ENCODE measurements around the gene TNFSF12. TPM values are rescaled to one million over a fixed set of nuclear protein-coding genes. Genes with fewer than 3 reads are reported as not detected.

Gene TNFSF12, protein sequence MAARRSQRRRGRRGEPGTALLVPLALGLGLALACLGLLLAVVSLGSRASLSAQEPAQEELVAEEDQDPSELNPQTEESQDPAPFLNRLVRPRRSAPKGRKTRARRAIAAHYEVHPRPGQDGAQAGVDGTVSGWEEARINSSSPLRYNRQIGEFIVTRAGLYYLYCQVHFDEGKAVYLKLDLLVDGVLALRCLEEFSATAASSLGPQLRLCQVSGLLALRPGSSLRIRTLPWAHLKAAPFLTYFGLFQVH
- total RNA-seq (46.9 TPM), polyA plus RNA-seq (10 to 100 TPM; 35.5 to 49.6 (median 41.9) TPM)

DNA sequence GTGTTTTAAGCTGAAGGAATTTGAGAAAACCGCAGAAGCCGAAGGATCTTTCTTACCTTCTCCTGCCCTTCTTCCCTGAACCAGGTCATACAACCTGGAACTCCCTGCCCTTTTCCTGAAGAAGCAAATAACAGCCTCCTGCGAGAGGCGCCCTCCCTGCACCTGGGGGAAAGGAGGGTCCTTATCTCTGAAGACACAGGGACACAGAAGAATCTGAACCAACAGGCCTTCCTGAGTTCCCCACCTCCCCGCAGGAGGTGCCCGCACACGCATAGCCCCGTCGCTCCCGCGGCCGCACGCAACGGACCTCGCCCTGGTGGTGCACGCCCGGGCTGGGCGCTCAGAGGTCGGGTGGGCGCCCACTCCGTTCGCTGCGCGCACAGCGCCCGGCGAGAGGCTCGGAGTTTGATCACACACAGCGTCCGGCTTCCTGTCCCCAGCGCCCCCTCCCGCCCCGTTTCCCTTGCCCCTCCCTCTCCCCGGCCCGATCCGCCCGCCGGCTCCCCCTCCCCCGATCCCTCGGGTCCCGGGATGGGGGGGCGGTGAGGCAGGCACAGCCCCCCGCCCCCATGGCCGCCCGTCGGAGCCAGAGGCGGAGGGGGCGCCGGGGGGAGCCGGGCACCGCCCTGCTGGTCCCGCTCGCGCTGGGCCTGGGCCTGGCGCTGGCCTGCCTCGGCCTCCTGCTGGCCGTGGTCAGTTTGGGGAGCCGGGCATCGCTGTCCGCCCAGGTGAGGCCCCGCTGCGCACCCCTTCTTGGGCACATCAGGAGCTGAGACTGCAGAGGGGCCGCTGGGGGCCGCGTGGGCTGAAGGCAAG, at the start of gene TNFSF12:
Gene TNFSF12, plus strand, starts transcription at position 474 of the 816 bp plus-strand sequence. Its CDS starts 96 bp downstream, at position 570.
- Mint-ChIP-seq H3K27ac (peak within 1 kb of the TSS; percentile 90 to 97 (median 97)), H3K27me3 (peaks cover under 1% of the 10 kb centered on the region), H3K4me3 (peak within 1 kb of the TSS; percentile 90 to 97 (median 92)), H3K9me3 (no peaks in the 10 kb centered on the region), H3K36me3 (peaks cover 13% of the 10 kb centered on the region), H3K4me1 (peaks cover 5 to 60% (median 45%) of the 10 kb centered on the region in 4 donors)
- Histone ChIP-seq H3K27me3 (ENCODE audit: control insufficient read depth, insufficient read depth, low read length) (no peaks in the 10 kb centered on the region), H3K9me3 (ENCODE audit: control insufficient read depth in 2 of 2, low read length in 2 of 2) (no peaks in the 10 kb centered on the region), H3K36me3 (ENCODE audit: control insufficient read depth, insufficient read depth, low read length) (no peaks in the 10 kb centered on the region), H3K4me1 (ENCODE audit: control insufficient read depth, insufficient read depth, low read length, poor library complexity, severe bottlenecking) (peaks cover 48% of the 10 kb centered on the region), H3K27ac (ENCODE audit: insufficient read depth, low read length, poor library complexity, severe bottlenecking) (peak within 1 kb of the TSS; percentile 69), H3K4me3 (ENCODE audit: low read depth, low read length) (peak within 1 kb of the TSS; percentile 84)
- ATAC-seq (ENCODE audit: low read depth in 2 of 2) (peak; percentile 35 to 42), DNase-seq (peak; percentile 46 to 80 (median 56))

DNA sequence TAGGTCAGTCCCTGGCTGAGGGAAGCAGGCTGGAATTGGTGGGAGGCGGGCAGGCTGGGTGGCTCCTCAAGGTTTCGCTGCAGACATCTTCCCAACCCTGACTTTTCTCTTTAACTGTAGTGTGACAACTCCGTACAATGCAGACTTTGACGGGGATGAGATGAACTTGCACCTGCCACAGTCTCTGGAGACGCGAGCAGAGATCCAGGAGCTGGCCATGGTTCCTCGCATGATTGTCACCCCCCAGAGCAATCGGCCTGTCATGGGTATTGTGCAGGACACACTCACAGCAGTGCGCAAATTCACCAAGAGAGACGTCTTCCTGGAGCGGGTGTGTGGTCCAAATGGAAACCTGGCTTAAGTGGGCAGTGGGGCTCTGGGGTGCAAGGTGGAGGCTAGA, 49.7 kb upstream of the TNFSF12 start:
- Histone ChIP-seq H3K4me3 (ENCODE audit: low read depth, low read length) (no peak overlapping the region), H3K4me1 (ENCODE audit: control insufficient read depth, insufficient read depth, low read length, poor library complexity, severe bottlenecking) (no peaks in the 10 kb centered on the region), H3K9me3 (ENCODE audit: control insufficient read depth in 2 of 2, low read length in 2 of 2) (no peaks in the 10 kb centered on the region), H3K36me3 (ENCODE audit: control insufficient read depth, insufficient read depth, low read length) (peaks cover 88% of the 10 kb centered on the region), H3K27ac (ENCODE audit: insufficient read depth, low read length, poor library complexity, severe bottlenecking) (no peak overlapping the region), H3K27me3 (ENCODE audit: control insufficient read depth, insufficient read depth, low read length) (no peaks in the 10 kb centered on the region)
- Mint-ChIP-seq H3K9me3 (peaks cover 0 to 2% (median 0%) of the 10 kb centered on the region in 7 donors), H3K4me3 (no peak overlapping the region), H3K27ac (no peak overlapping the region), H3K36me3 (peaks cover 44% of the 10 kb centered on the region), H3K4me1 (peaks cover 0 to 3% (median 2%) of the 10 kb centered on the region in 4 donors), H3K27me3 (no peaks in the 10 kb centered on the region)
- DNase-seq (no peak), ATAC-seq (ENCODE audit: low read depth in 2 of 2) (no peak)

DNA sequence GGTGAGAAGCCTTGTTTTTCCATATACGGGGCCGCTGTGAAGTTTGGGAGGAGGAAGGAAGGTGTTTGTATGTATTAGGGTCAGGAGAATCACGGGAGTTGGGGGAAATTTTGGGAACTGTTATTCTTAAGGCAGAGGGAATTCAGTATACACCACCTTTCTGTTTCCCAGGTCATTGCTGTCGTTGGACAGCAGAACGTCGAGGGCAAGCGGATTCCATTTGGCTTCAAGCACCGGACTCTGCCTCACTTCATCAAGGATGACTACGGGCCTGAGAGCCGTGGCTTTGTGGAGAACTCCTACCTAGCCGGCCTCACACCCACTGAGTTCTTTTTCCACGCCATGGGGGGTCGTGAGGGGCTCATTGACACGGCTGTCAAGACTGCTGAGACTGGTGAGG, 47.1 kb upstream of the TNFSF12 start:
- Mint-ChIP-seq H3K4me3 (no peak overlapping the region), H3K27ac (peak overlapping the region in 1 of 3 donors; percentile 72), H3K36me3 (peaks cover 47% of the 10 kb centered on the region), H3K4me1 (peaks cover 0 to 2% (median 0%) of the 10 kb centered on the region in 4 donors), H3K27me3 (no peaks in the 10 kb centered on the region), H3K9me3 (peaks cover 0 to 2% (median 0%) of the 10 kb centered on the region in 7 donors)
- no peaks in the 10 kb centered on the region for H3K27me3 ChIP-seq (ENCODE audit: control insufficient read depth, insufficient read depth, low read length)
- no peak for DNase-seq
- no peak overlapping the region for H3K4me3 ChIP-seq (ENCODE audit: low read depth, low read length)
- H3K36me3 ChIP-seq (ENCODE audit: control insufficient read depth, insufficient read depth, low read length): peaks cover 95% of the 10 kb centered on the region
- H3K4me1 ChIP-seq (ENCODE audit: control insufficient read depth, insufficient read depth, low read length, poor library complexity, severe bottlenecking): no peaks in the 10 kb centered on the region
- H3K9me3 ChIP-seq (ENCODE audit: control insufficient read depth in 2 of 2, low read length in 2 of 2): no peaks in the 10 kb centered on the region
- ATAC-seq (ENCODE audit: low read depth in 2 of 2): no peak
- no peak overlapping the region for H3K27ac ChIP-seq (ENCODE audit: insufficient read depth, low read length, poor library complexity, severe bottlenecking)

DNA sequence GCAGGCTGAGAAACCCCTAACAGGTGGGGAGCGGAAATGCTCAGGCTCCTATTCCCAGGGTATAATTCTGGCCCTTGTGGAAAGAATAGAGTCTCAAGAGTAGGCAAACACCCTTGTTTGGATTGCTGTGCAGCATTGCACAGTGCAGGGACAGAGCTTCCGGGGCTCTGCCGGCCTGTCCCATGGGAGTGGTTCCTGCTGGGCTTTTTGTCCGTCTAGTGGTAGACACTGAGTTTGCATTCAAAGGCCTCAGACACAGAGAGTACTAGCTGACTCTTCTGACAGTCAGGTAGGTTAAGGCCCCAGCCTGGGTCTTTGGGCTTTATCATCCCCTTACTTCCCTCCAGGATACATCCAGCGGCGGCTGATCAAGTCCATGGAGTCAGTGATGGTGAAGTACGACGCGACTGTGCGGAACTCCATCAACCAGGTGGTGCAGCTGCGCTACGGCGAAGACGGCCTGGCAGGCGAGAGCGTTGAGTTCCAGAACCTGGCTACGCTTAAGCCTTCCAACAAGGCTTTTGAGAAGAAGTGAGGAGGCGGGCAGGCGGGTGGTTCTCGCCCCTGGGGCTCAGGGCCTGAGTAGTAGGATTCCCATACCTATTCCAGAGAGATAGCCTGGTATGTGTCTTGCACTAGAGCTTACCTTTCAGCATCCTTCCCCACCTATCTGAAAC, 46.5 kb upstream of the TNFSF12 start:
- H3K9me3 ChIP-seq (ENCODE audit: control insufficient read depth in 2 of 2, low read length in 2 of 2): no peaks in the 10 kb centered on the region
- DNase-seq (no peak), ATAC-seq (ENCODE audit: low read depth in 2 of 2) (no peak)
- H3K27me3 Mint-ChIP-seq: no peaks in the 10 kb centered on the region
- peaks cover 95% of the 10 kb centered on the region for H3K36me3 ChIP-seq (ENCODE audit: control insufficient read depth, insufficient read depth, low read length)
- H3K27me3 ChIP-seq (ENCODE audit: control insufficient read depth, insufficient read depth, low read length): no peaks in the 10 kb centered on the region
- no peaks in the 10 kb centered on the region for H3K4me1 Mint-ChIP-seq
- H3K9me3 Mint-ChIP-seq: peaks cover 0 to 2% (median 0%) of the 10 kb centered on the region in 7 donors
- H3K4me3 Mint-ChIP-seq: no peak overlapping the region
- H3K27ac ChIP-seq (ENCODE audit: insufficient read depth, low read length, poor library complexity, severe bottlenecking): no peak overlapping the region
- H3K36me3 Mint-ChIP-seq: peaks cover 42% of the 10 kb centered on the region
- no peak overlapping the region for H3K27ac Mint-ChIP-seq
- no peak overlapping the region for H3K4me3 ChIP-seq (ENCODE audit: low read depth, low read length)
- no peaks in the 10 kb centered on the region for H3K4me1 ChIP-seq (ENCODE audit: control insufficient read depth, insufficient read depth, low read length, poor library complexity, severe bottlenecking)

DNA sequence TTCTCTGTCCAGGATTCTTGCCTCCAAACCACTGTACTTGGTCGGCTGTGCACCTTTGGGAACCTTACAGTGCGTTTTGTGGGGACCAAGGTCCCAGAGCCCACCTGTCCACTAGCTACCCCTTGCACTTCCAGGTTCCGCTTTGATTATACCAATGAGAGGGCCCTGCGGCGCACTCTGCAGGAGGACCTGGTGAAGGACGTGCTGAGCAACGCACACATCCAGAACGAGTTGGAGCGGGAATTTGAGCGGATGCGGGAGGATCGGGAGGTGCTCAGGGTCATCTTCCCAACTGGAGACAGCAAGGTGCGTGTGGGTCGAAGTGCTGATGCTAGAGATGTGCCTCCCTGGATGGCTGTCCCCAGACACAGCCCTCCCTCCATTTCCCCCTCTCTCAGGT, 45.9 kb upstream of the TNFSF12 start:
- no peaks in the 10 kb centered on the region for H3K4me1 ChIP-seq (ENCODE audit: control insufficient read depth, insufficient read depth, low read length, poor library complexity, severe bottlenecking)
- H3K9me3 ChIP-seq (ENCODE audit: control insufficient read depth in 2 of 2, low read length in 2 of 2): no peaks in the 10 kb centered on the region
- ATAC-seq (ENCODE audit: low read depth in 2 of 2): no peak
- Mint-ChIP-seq H3K27me3 (no peaks in the 10 kb centered on the region), H3K4me3 (no peak overlapping the region), H3K27ac (no peak overlapping the region), H3K4me1 (no peaks in the 10 kb centered on the region), H3K9me3 (peaks cover 0 to 2% (median 0%) of the 10 kb centered on the region in 7 donors), H3K36me3 (peaks cover 43% of the 10 kb centered on the region)
- H3K27ac ChIP-seq (ENCODE audit: insufficient read depth, low read length, poor library complexity, severe bottlenecking): no peak overlapping the region
- no peak for DNase-seq
- peaks cover 92% of the 10 kb centered on the region for H3K36me3 ChIP-seq (ENCODE audit: control insufficient read depth, insufficient read depth, low read length)
- H3K4me3 ChIP-seq (ENCODE audit: low read depth, low read length): no peak overlapping the region
- H3K27me3 ChIP-seq (ENCODE audit: control insufficient read depth, insufficient read depth, low read length): no peaks in the 10 kb centered on the region

DNA sequence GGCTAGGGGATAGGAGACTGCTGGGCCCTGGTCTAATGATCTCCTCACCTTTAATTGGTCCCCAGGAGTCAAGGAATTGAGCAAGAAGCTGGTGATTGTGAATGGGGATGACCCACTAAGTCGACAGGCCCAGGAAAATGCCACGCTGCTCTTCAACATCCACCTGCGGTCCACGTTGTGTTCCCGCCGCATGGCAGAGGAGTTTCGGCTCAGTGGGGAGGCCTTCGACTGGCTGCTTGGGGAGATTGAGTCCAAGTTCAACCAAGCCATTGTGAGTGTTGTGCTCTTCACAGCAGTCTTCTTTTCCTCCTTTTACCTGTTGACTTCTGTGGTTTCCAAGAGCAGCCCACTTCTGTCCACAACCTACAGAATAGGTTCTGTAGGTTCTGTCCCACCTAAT, 45.3 kb upstream of the TNFSF12 start:
- ATAC-seq (ENCODE audit: low read depth in 2 of 2): no peak
- Histone ChIP-seq H3K4me3 (ENCODE audit: low read depth, low read length) (no peak overlapping the region), H3K9me3 (ENCODE audit: control insufficient read depth in 2 of 2, low read length in 2 of 2) (no peaks in the 10 kb centered on the region), H3K4me1 (ENCODE audit: control insufficient read depth, insufficient read depth, low read length, poor library complexity, severe bottlenecking) (no peaks in the 10 kb centered on the region), H3K27ac (ENCODE audit: insufficient read depth, low read length, poor library complexity, severe bottlenecking) (no peak overlapping the region), H3K27me3 (ENCODE audit: control insufficient read depth, insufficient read depth, low read length) (no peaks in the 10 kb centered on the region), H3K36me3 (ENCODE audit: control insufficient read depth, insufficient read depth, low read length) (peaks cover 92% of the 10 kb centered on the region)
- no peak overlapping the region for H3K4me3 Mint-ChIP-seq
- no peaks in the 10 kb centered on the region for H3K27me3 Mint-ChIP-seq
- peak overlapping the region in 1 of 3 donors; percentile 11 for H3K27ac Mint-ChIP-seq
- no peak for DNase-seq
- peaks cover 0 to 2% (median 0%) of the 10 kb centered on the region in 7 donors for H3K9me3 Mint-ChIP-seq
- peaks cover 47% of the 10 kb centered on the region for H3K36me3 Mint-ChIP-seq
- H3K4me1 Mint-ChIP-seq: no peaks in the 10 kb centered on the region

DNA sequence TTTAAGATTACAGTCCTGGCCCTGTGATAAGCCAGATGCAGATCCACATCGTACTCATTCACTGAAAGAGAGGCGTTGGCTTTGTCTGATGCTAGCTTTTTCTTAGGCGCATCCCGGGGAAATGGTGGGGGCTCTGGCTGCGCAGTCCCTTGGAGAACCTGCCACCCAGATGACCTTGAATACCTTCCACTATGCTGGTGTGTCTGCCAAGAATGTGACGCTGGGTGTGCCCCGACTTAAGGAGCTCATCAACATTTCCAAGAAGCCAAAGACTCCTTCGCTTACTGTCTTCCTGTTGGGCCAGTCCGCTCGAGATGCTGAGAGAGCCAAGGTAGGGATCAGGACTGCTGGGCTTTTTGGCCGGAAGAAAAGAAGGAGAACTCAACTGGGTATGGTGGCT, 40.7 kb upstream of the TNFSF12 start:
- Mint-ChIP-seq H3K9me3 (no peaks in the 10 kb centered on the region), H3K27me3 (no peaks in the 10 kb centered on the region)

More for the DNA sequence above, 40.7 kb upstream of the TNFSF12 start:
- no peak for DNase-seq
- no peak for ATAC-seq (ENCODE audit: low read depth in 2 of 2)
- Mint-ChIP-seq H3K4me1 (no peaks in the 10 kb centered on the region), H3K27ac (no peak overlapping the region), H3K4me3 (no peak overlapping the region), H3K36me3 (peaks cover 43% of the 10 kb centered on the region)
- no peaks in the 10 kb centered on the region for H3K4me1 ChIP-seq (ENCODE audit: control insufficient read depth, insufficient read depth, low read length, poor library complexity, severe bottlenecking)
- H3K27me3 ChIP-seq (ENCODE audit: control insufficient read depth, insufficient read depth, low read length): no peaks in the 10 kb centered on the region
- H3K4me3 ChIP-seq (ENCODE audit: low read depth, low read length): no peak overlapping the region
- H3K27ac ChIP-seq (ENCODE audit: insufficient read depth, low read length, poor library complexity, severe bottlenecking): no peak overlapping the region
- H3K36me3 ChIP-seq (ENCODE audit: control insufficient read depth, insufficient read depth, low read length): peaks cover 94% of the 10 kb centered on the region
- H3K9me3 ChIP-seq (ENCODE audit: control insufficient read depth in 2 of 2, low read length in 2 of 2): no peaks in the 10 kb centered on the region
